ENCODE data around the gene NUP210L. TPM values are rescaled to one million over a fixed set of nuclear protein-coding genes. Genes with fewer than 3 reads are reported as not detected.

Gene NUP210L
- total and polyA plus RNA-seq, 5 donors from 2014 or later, result 0.02 to 0.17 (median 0.10) TPM; not detected in 2

DNA sequence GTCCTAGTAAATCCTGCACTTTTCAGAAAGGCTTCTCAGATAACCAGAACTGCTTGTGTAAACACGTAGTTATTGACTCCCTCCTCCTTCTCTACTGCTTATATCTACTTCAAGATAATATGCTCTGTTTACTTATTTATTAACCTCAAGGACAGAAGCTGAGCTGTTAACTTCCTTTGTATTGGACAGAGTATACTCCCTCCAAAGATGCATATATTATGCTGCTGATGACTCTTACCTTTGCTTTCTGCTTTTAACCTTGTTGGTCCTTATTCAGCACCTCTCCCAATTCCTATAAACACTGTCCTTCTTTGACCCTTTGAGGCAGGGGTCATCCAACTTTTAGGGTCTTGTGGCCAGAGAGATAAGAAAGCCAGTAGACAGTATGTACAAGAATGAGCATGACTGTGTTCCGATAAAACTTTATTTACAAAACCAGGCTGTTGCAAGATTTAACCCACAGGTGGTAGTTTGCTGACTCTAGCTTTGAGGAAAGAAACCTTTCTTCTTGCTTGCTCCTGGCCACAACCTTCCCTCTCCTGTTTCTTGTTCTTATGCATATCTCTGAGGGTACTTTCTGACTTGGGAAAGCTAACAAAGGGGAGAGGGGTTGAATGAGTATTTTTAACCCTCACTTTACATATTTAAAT, 32.1 kb upstream of the NUP210L start:
- Histone ChIP-seq H3K27me3 (ENCODE audit: control insufficient read depth, insufficient read depth, low read length) (peaks cover 9% of the 10 kb centered on the region), H3K36me3 (ENCODE audit: control insufficient read depth, insufficient read depth, low read length) (no peaks in the 10 kb centered on the region), H3K9me3 (ENCODE audit: control insufficient read depth in 2 of 2, low read length in 2 of 2) (no peaks in the 10 kb centered on the region), H3K4me3 (ENCODE audit: low read depth, low read length) (no peak overlapping the region), H3K27ac (ENCODE audit: insufficient read depth, low read length, poor library complexity, severe bottlenecking) (no peak overlapping the region), H3K4me1 (ENCODE audit: control insufficient read depth, insufficient read depth, low read length, poor library complexity, severe bottlenecking) (peaks cover 13% of the 10 kb centered on the region)
- Mint-ChIP-seq H3K9me3 (peaks cover 0 to 2% (median 0%) of the 10 kb centered on the region in 7 donors), H3K4me1 (peaks cover 2 to 13% (median 9%) of the 10 kb centered on the region in 4 donors), H3K27ac (no peak overlapping the region), H3K27me3 (peaks cover 18% of the 10 kb centered on the region), H3K36me3 (peaks cover 5% of the 10 kb centered on the region), H3K4me3 (peak overlapping the region in 1 of 4 donors; percentile 82)
- ATAC-seq (ENCODE audit: low read depth in 2 of 2) (no peak), DNase-seq (no peak)

DNA sequence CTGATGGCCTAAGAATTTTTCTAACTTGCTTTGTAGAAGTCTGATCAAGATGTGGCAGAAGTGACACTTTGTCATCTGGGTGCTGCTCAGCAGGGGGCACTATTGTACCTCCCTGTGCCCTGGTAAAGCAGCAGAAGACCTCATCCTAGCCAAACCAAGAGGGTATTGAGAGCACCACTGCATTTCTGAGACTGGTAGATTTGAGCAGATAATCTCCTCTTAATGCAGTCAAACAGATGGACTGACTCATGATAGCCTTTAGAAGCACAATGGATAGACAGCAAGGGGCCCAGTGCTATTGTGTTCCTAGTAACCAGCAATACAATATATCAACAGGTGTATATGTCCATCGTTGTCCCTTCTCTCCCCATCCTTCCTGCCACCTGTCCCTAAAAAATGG, 31.3 kb upstream of the NUP210L start:
- no peak overlapping the region for H3K27ac Mint-ChIP-seq
- H3K36me3 Mint-ChIP-seq, result peaks cover 8% of the 10 kb centered on the region
- DNase-seq (peak; percentile 34 to 82 (median 67)), ATAC-seq (ENCODE audit: low read depth in 2 of 2) (no peak)
- peaks cover 21% of the 10 kb centered on the region for H3K4me1 ChIP-seq (ENCODE audit: control insufficient read depth, insufficient read depth, low read length, poor library complexity, severe bottlenecking)
- no peaks in the 10 kb centered on the region for H3K9me3 ChIP-seq (ENCODE audit: control insufficient read depth in 2 of 2, low read length in 2 of 2)
- peaks cover 0 to 2% (median 0%) of the 10 kb centered on the region in 7 donors for H3K9me3 Mint-ChIP-seq
- H3K4me3 ChIP-seq (ENCODE audit: low read depth, low read length), result no peak overlapping the region
- H3K27me3 Mint-ChIP-seq, result peaks cover 11% of the 10 kb centered on the region
- H3K4me3 Mint-ChIP-seq, result peak overlapping the region in 3 of 4 donors; percentile 35 to 82 (median 42)
- H3K27ac ChIP-seq (ENCODE audit: insufficient read depth, low read length, poor library complexity, severe bottlenecking), result no peak overlapping the region
- peaks cover 10 to 20% (median 14%) of the 10 kb centered on the region in 4 donors for H3K4me1 Mint-ChIP-seq
- peaks cover 4% of the 10 kb centered on the region for H3K27me3 ChIP-seq (ENCODE audit: control insufficient read depth, insufficient read depth, low read length)
- H3K36me3 ChIP-seq (ENCODE audit: control insufficient read depth, insufficient read depth, low read length), result no peaks in the 10 kb centered on the region

- Mint-ChIP-seq H3K9me3 (peaks cover 0 to 2% (median 0%) of the 10 kb centered on the region in 7 donors), H3K4me1 (peaks cover 29 to 48% (median 36%) of the 10 kb centered on the region in 4 donors), H3K36me3 (peaks cover 9% of the 10 kb centered on the region), H3K27ac (peak overlapping the region; percentile 98 to 100 (median 99)), H3K4me3 (peak overlapping the region; percentile 92 to 100 (median 98)), H3K27me3 (no peaks in the 10 kb centered on the region)
- H3K27me3 ChIP-seq (ENCODE audit: control insufficient read depth, insufficient read depth, low read length), result no peaks in the 10 kb centered on the region
- no peaks in the 10 kb centered on the region for H3K9me3 ChIP-seq (ENCODE audit: control insufficient read depth in 2 of 2, low read length in 2 of 2)
- peak overlapping the region; percentile 93 for H3K27ac ChIP-seq (ENCODE audit: insufficient read depth, low read length, poor library complexity, severe bottlenecking)
- peak overlapping the region; percentile 87 for H3K4me3 ChIP-seq (ENCODE audit: low read depth, low read length)
- peak; percentile 87 to 89 for ATAC-seq (ENCODE audit: low read depth in 2 of 2)
- peak; percentile 93 to 96 (median 93) for DNase-seq
- peaks cover 14% of the 10 kb centered on the region for H3K36me3 ChIP-seq (ENCODE audit: control insufficient read depth, insufficient read depth, low read length)
- peaks cover 50% of the 10 kb centered on the region for H3K4me1 ChIP-seq (ENCODE audit: control insufficient read depth, insufficient read depth, low read length, poor library complexity, severe bottlenecking)
Observed at GRCh38 chr1:154183046-154183915, 28.4 kb upstream of the NUP210L start.

DNA sequence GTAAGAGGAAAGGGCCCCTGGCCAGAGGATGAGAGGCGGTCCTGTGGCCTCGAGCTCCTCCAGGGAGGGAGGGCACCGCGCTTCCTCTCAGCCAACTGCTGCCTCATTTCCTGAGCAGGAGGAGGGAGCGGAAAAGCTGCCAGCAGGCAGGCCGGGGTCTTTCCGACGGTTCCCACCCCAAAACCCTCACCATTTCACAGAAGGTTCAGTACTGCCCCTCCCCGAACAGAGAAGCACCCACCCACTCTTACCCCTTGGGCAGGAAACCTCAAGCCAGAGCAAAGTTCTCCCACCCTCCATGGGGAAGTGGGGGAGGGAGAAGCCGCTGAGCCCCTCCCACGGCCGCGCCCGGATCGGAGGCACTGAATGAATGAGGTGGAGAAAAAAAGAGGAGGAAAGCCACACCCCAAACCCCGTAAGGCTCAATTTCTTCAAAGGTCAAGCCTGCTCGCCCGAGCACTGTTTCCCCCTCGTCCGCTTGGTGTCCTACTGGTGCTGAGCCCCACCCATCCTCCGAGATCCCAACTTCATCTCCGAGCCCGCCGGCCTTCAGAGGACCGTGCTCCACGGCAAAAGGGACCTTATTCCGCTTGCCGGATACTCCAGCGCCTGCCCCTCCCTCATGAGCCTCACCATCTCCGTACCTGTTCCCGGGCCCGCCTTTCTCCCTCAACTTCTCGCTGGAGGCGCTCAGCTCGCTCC, 27.6 kb upstream of the NUP210L start:
- ATAC-seq (ENCODE audit: low read depth in 2 of 2), result peak; percentile 45 to 57
- Mint-ChIP-seq H3K36me3 (peaks cover 9% of the 10 kb centered on the region), H3K4me1 (peaks cover 32 to 56% (median 43%) of the 10 kb centered on the region in 4 donors), H3K27ac (peak overlapping the region; percentile 98 to 100 (median 99)), H3K4me3 (peak overlapping the region; percentile 92 to 100 (median 98)), H3K27me3 (no peaks in the 10 kb centered on the region), H3K9me3 (peaks cover 0 to 2% (median 0%) of the 10 kb centered on the region in 7 donors)
- no peaks in the 10 kb centered on the region for H3K9me3 ChIP-seq (ENCODE audit: control insufficient read depth in 2 of 2, low read length in 2 of 2)
- no peaks in the 10 kb centered on the region for H3K27me3 ChIP-seq (ENCODE audit: control insufficient read depth, insufficient read depth, low read length)
- H3K4me3 ChIP-seq (ENCODE audit: low read depth, low read length), result peak overlapping the region; percentile 87
- DNase-seq, result peak; percentile 59 to 92 (median 66)
- H3K4me1 ChIP-seq (ENCODE audit: control insufficient read depth, insufficient read depth, low read length, poor library complexity, severe bottlenecking), result peaks cover 58% of the 10 kb centered on the region
- H3K27ac ChIP-seq (ENCODE audit: insufficient read depth, low read length, poor library complexity, severe bottlenecking), result peak overlapping the region; percentile 93
- H3K36me3 ChIP-seq (ENCODE audit: control insufficient read depth, insufficient read depth, low read length), result peaks cover 14% of the 10 kb centered on the region

DNA sequence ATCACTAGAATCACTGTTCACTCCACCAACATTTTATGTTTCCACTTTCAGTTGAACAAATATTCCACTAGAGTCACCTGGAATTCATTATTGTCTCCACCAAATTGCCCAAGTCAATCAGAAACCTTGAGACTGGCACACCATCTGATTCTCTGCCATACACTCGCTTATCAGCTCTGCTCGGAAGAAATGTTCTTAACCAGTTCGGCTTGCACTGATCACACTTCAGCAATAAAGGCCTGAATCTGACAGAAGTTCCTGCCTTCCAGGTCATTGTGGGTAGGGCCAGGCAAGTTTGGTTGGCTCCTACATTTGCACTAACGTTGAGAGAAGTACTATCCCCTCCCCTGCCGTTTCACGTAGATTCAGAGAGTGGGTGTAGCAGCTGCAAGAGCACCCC, 27.1 kb upstream of the NUP210L start:
- H3K9me3 ChIP-seq (ENCODE audit: control insufficient read depth in 2 of 2, low read length in 2 of 2), result no peaks in the 10 kb centered on the region
- H3K27me3 ChIP-seq (ENCODE audit: control insufficient read depth, insufficient read depth, low read length), result no peaks in the 10 kb centered on the region
- H3K36me3 Mint-ChIP-seq, result peaks cover 14% of the 10 kb centered on the region
- peaks cover 36 to 61% (median 49%) of the 10 kb centered on the region in 4 donors for H3K4me1 Mint-ChIP-seq
- H3K4me1 ChIP-seq (ENCODE audit: control insufficient read depth, insufficient read depth, low read length, poor library complexity, severe bottlenecking), result peaks cover 63% of the 10 kb centered on the region
- no peaks in the 10 kb centered on the region for H3K27me3 Mint-ChIP-seq
- H3K36me3 ChIP-seq (ENCODE audit: control insufficient read depth, insufficient read depth, low read length), result peaks cover 16% of the 10 kb centered on the region
- peak overlapping the region; percentile 98 to 100 (median 99) for H3K27ac Mint-ChIP-seq
- H3K9me3 Mint-ChIP-seq, result peaks cover 0 to 2% (median 0%) of the 10 kb centered on the region in 7 donors
- H3K4me3 ChIP-seq (ENCODE audit: low read depth, low read length), result peak overlapping the region; percentile 87
- ATAC-seq (ENCODE audit: low read depth in 2 of 2) (no peak), DNase-seq (no peak)
- peak overlapping the region; percentile 93 for H3K27ac ChIP-seq (ENCODE audit: insufficient read depth, low read length, poor library complexity, severe bottlenecking)
- H3K4me3 Mint-ChIP-seq, result peak overlapping the region; percentile 92 to 100 (median 98)

DNA sequence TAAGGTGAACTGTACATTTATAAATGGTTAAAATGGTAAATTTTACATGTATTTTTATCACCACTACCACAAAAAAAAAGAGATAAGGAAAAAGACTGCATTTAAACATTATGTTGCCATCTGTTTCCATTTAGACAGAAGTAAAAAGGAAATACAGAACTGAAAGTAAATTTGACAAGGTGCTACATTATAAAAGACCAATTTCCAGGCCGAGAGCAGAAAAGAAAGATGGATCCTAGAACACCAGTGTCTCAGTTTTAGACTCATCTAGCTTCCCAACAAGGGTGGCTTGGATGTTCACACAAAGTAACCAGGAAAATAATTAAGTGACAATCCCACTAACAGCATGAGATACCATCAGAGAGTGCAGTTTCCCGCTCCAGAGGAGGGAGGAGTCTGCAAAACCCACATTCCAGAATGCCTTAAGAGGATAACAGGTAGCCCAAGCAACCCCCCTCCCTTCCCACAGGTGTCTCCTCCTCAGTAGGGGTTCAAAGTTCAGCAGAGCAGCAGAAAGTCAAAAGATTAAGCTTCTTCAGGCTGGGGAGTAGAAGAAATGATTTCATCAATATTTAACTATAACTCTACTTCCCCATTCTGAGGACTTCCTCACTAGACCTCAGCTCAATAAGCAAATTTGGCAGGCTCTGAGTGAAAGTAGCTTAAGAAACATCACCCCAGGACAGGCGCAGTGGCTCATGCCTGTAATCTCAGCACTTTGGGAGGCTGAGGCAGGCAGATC, 25.2 kb upstream of the NUP210L start:
- Mint-ChIP-seq H3K36me3 (peaks cover 23% of the 10 kb centered on the region), H3K27ac (peak overlapping the region; percentile 82 to 98 (median 95)), H3K4me1 (peaks cover 29 to 78% (median 59%) of the 10 kb centered on the region in 4 donors), H3K27me3 (no peaks in the 10 kb centered on the region), H3K4me3 (peak overlapping the region; percentile 90 to 100 (median 95)), H3K9me3 (peaks cover 0 to 2% (median 0%) of the 10 kb centered on the region in 7 donors)
- DNase-seq (peak in 1 of 3 donors; percentile 45), ATAC-seq (ENCODE audit: low read depth in 2 of 2) (no peak)
- Histone ChIP-seq H3K4me3 (ENCODE audit: low read depth, low read length) (peak overlapping the region; percentile 79), H3K36me3 (ENCODE audit: control insufficient read depth, insufficient read depth, low read length) (peaks cover 31% of the 10 kb centered on the region), H3K27ac (ENCODE audit: insufficient read depth, low read length, poor library complexity, severe bottlenecking) (peak overlapping the region; percentile 93), H3K27me3 (ENCODE audit: control insufficient read depth, insufficient read depth, low read length) (no peaks in the 10 kb centered on the region), H3K9me3 (ENCODE audit: control insufficient read depth in 2 of 2, low read length in 2 of 2) (no peaks in the 10 kb centered on the region), H3K4me1 (ENCODE audit: control insufficient read depth, insufficient read depth, low read length, poor library complexity, severe bottlenecking) (peaks cover 80% of the 10 kb centered on the region)
